ENCODE measurements around the gene NPFFR1. TPM values are rescaled to one million over a fixed set of nuclear protein-coding genes. Genes with fewer than 3 reads are reported as not detected.

NPFFR1 gene
- total RNA-seq, 1 donor from 2014 or later, result not detected

- Histone ChIP-seq H3K27me3 (ENCODE audit: low read depth) (peaks cover 52% of the 10 kb centered on the region), H3K4me1 (peaks cover 8% of the 10 kb centered on the region), H3K4me3 (no peak overlapping the region), H3K27ac (replicated peaks) (no peak overlapping the region), H3K9me3 (replicated peaks) (no peaks in the 10 kb centered on the region), H3K36me3 (no peaks in the 10 kb centered on the region)
- TF ChIP-seq, protein P1, sequence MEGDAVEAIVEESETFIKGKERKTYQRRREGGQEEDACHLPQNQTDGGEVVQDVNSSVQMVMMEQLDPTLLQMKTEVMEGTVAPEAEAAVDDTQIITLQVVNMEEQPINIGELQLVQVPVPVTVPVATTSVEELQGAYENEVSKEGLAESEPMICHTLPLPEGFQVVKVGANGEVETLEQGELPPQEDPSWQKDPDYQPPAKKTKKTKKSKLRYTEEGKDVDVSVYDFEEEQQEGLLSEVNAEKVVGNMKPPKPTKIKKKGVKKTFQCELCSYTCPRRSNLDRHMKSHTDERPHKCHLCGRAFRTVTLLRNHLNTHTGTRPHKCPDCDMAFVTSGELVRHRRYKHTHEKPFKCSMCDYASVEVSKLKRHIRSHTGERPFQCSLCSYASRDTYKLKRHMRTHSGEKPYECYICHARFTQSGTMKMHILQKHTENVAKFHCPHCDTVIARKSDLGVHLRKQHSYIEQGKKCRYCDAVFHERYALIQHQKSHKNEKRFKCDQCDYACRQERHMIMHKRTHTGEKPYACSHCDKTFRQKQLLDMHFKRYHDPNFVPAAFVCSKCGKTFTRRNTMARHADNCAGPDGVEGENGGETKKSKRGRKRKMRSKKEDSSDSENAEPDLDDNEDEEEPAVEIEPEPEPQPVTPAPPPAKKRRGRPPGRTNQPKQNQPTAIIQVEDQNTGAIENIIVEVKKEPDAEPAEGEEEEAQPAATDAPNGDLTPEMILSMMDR (IDR thresholded peaks at IDR 0.05; ENCODE audit: borderline replicate concordance), result no peak
- intact Hi-C loops (cut with micrococcal nuclease), result no loop called here
- no peak for DNase-seq
These were observed 2.8 kb upstream of the NPFFR1 start for GRCh38 chr10:70286616-70287015.

DNA sequence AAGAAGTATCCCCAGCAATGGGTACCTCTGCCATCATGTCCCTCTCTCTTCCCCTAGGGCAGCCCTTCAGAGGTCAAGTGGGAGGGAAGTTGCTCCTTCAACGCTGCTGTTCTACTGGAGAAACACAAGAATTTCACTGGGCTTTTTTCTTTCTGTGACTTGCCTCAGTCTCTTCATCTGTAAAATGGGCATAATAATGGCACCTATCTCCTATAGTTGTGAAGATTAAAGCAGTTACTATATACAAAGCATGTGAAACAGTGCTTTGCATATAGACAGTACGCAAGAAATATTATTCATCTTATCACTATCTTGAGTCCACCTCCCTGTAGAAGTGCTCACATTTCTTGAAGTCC lies 1.6 kb upstream of the NPFFR1 start:
- Histone ChIP-seq H3K4me1 (peaks cover 8% of the 10 kb centered on the region), H3K36me3 (no peaks in the 10 kb centered on the region), H3K27me3 (ENCODE audit: low read depth) (peaks cover 54% of the 10 kb centered on the region), H3K4me3 (no peak overlapping the region), H3K27ac (replicated peaks) (no peak overlapping the region), H3K9me3 (replicated peaks) (no peaks in the 10 kb centered on the region)
- TF ChIP-seq, protein P1 (IDR thresholded peaks at IDR 0.05; ENCODE audit: borderline replicate concordance), result no peak
- no peak for DNase-seq
- intact Hi-C loops (cut with micrococcal nuclease), result no loop called here

DNA sequence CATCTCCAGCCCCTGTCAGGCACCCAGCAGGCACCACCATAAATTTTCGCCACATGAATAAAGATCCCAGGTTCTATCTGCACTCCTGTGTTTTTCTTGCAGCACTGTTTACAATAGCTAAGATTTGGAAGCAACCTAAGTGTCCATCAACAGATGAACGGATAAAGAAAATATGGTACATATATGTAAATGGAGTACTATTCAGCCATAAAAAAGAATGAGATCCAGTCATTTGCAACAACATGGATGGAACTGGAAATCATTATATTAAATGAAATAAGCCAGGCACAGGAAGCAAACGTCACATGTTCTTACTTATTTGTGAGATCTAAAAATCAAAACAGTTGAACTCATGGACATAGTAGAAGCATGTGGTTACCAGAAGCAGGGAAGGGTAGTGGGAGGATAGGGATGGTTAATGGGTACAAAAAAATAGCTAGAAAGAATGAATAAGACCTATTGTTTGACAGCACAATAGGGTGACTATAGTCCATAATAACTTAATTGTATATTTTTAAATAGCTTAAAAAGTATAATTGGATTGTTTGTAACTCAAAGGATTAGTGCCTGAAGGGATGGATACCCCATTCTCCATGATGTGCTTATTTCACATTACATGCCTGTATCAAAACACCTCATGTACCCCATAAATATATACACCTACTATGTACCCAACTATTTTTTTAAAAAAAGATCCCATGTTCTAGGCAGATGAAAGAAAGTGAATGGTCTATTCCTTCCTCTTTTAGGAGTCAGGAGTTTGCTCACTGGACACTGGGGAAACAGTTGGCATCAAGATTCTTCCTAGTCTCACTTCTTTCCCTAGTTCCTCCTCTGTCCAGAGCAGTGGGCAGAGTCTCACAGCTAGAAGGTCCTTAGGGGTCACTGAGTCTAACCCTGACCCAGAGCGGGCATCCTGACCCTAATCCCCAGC lies 1.0 kb upstream of the NPFFR1 start:
- H3K9me3 ChIP-seq (replicated peaks), result no peaks in the 10 kb centered on the region
- no peak for DNase-seq
- intact Hi-C loops (cut with micrococcal nuclease), result no loop called here
- peaks cover 8% of the 10 kb centered on the region for H3K4me1 ChIP-seq
- H3K27ac ChIP-seq (replicated peaks), result no peak overlapping the region
- H3K27me3 ChIP-seq (ENCODE audit: low read depth), result peaks cover 54% of the 10 kb centered on the region
- no peak overlapping the region for H3K4me3 ChIP-seq
- TF ChIP-seq, protein P1 (IDR thresholded peaks at IDR 0.05; ENCODE audit: borderline replicate concordance), result no peak
- no peaks in the 10 kb centered on the region for H3K36me3 ChIP-seq

DNA sequence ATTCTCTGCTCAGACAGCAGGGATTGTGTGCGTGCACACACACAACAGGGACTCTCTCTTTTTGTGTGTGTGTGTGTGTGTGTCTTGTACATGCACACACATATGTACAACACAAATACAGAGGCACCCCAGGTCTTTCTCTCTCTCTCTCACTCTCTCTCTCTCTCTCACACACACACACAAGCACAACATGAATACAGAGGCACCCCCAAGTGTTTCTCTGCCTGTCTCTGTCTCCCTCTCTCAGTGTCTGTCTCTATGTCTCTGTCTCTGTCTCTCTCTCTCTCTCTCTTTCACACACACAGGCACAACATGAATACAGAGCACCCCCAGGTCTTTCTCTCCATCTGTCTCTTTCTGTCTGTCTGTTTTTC lies 746 bp downstream of the NPFFR1 start:
- Histone ChIP-seq H3K36me3 (no peaks in the 10 kb centered on the region), H3K27me3 (ENCODE audit: low read depth) (peaks cover 54% of the 10 kb centered on the region), H3K4me3 (no peak overlapping the region), H3K9me3 (replicated peaks) (no peaks in the 10 kb centered on the region), H3K27ac (replicated peaks) (no peak overlapping the region), H3K4me1 (peaks cover 8% of the 10 kb centered on the region)
- TF ChIP-seq, protein P1 (IDR thresholded peaks at IDR 0.05; ENCODE audit: borderline replicate concordance), result no peak
- intact Hi-C loops (cut with micrococcal nuclease), result no loop called here
- DNase-seq, result no peak

GRCh38 chr10:70281609-70282008 lies 2.2 kb downstream of the NPFFR1 start:
- Histone ChIP-seq H3K36me3 (no peaks in the 10 kb centered on the region), H3K27me3 (ENCODE audit: low read depth) (peaks cover 52% of the 10 kb centered on the region)
- intact Hi-C loops (cut with micrococcal nuclease), result no loop called here

More at GRCh38 chr10:70281609-70282008, 2.2 kb downstream of the NPFFR1 start:
- Histone ChIP-seq H3K4me3 (no peak overlapping the region), H3K27ac (replicated peaks) (no peak overlapping the region), H3K4me1 (peaks cover 8% of the 10 kb centered on the region), H3K9me3 (replicated peaks) (no peaks in the 10 kb centered on the region)
- TF ChIP-seq, protein P1 (IDR thresholded peaks at IDR 0.05; ENCODE audit: borderline replicate concordance), result no peak
- no peak for DNase-seq

Data from left ventricle myocardium inferior (tissue), 1 donor.